ENCODE data around the gene MSANTD7. TPM values are rescaled to one million over a fixed set of nuclear protein-coding genes. Genes with fewer than 3 reads are reported as not detected.
A peak's percentile ranks its signal among the peaks of the same experiment; 100 is the strongest.

MSANTD7 gene
- total and polyA plus RNA-seq, 2 of the 13 experiments (the other 11 are each of a cell fraction or from before 2014, with no cell fraction given): 3.7 to 16.7 TPM

DNA sequence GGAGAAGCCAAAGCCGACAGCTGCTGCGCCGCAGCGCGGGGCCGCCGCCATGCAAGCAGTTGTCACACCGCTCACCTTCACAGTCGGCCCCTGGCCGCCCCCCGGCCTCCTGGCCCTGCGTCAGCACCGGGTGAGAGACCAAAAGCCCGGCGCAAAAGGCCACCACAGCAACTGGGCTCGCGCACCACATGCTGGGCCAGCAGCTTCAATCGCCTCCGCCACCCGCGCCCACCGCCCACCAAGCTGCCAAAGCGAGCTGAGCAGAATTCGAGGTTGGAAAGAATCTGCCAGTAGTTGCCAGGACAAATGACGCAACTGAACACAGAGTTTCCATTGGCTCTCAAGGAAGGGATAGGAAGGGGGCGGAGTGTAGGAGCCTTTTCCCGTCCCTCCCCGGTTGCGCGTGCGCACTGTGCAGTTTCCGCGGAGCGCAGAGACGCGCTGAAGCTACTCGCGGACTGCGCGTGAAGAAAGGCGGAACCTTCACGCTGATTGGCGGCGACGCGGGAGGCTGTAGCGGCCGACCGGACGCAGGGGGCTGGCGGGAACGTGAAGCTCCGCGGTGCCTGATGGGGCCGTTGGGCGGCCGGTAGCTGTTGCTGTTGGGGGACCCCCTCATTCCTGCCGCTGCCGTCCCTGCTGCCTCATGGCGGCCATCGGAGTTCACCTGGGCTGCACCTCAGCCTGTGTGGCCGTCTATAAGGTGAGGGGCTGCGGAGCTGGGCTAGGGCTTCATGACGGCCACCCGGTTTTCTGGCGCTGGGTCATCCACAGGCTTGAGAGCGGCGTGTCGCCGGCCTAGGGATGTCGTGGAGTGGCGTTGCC lies at the start of gene MSANTD7, which contains the start of the genes CDNF and HSPA14 (continued):
- TF ChIP-seq, protein P1, sequence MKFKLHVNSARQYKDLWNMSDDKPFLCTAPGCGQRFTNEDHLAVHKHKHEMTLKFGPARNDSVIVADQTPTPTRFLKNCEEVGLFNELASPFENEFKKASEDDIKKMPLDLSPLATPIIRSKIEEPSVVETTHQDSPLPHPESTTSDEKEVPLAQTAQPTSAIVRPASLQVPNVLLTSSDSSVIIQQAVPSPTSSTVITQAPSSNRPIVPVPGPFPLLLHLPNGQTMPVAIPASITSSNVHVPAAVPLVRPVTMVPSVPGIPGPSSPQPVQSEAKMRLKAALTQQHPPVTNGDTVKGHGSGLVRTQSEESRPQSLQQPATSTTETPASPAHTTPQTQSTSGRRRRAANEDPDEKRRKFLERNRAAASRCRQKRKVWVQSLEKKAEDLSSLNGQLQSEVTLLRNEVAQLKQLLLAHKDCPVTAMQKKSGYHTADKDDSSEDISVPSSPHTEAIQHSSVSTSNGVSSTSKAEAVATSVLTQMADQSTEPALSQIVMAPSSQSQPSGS (CRISPR knock-in tag; IDR thresholded peaks at IDR 0.05): 0 out of 2 replicates have a peak, but pooled peaks have one; percentile 30
- TF ChIP-seq NFIC (IDR thresholded peaks at IDR 0.05; ENCODE audit: low read length) (no peak), PAX8 (CRISPR knock-in tag; IDR thresholded peaks at IDR 0.05; ENCODE audit: borderline replicate concordance) (no peak; the same call in 1 of the 2 replicates), ZNF343 (CRISPR knock-in tag; IDR thresholded peaks at IDR 0.05) (peak; percentile 11; the same call in 1 of the 2 replicates), ZNF678 (CRISPR knock-in tag; IDR thresholded peaks at IDR 0.05) (no peak), MIER2 (CRISPR knock-in tag; IDR thresholded peaks at IDR 0.05) (no peak), SATB2 (CRISPR knock-in tag; IDR thresholded peaks at IDR 0.05) (no peak), ZFP36L2 (CRISPR knock-in tag; IDR thresholded peaks at IDR 0.05) (no peak), ISL2 (CRISPR knock-in tag; IDR thresholded peaks at IDR 0.05) (peak; percentile 22; the same call in 1 of the 2 replicates), SALL1 (CRISPR knock-in tag; IDR thresholded peaks at IDR 0.05) (no peak; the same call in 1 of the 2 replicates), SP5 (CRISPR knock-in tag; IDR thresholded peaks at IDR 0.05; ENCODE audit: borderline replicate concordance, low read depth) (0 out of 2 replicates have a peak, but pooled peaks have one; percentile 3), HNRNPH1 (optimal IDR thresholded peaks at IDR 0.05; ENCODE audit: low read depth, low read length) (no peak), HCFC1 (IDR thresholded peaks at IDR 0.05; ENCODE audit: low read depth, low read length) (peak; percentile 41; the same call in 1 of the 2 replicates), ZMAT3 (CRISPR knock-in tag; conservative IDR thresholded peaks at IDR 0.05) (peak; percentile 86), STAG1 (CRISPR knock-in tag; IDR thresholded peaks at IDR 0.05) (no peak), ERF (CRISPR knock-in tag; IDR thresholded peaks at IDR 0.05) (peak; percentile 47), ATF7-NPFF (CRISPR knock-in tag; IDR thresholded peaks at IDR 0.05; ENCODE audit: low read depth) (peak; percentile 49; the same call in 1 of the 2 replicates), ZNF510 (CRISPR knock-in tag; IDR thresholded peaks at IDR 0.05; ENCODE audit: low read depth) (no peak), ZNF703 (CRISPR knock-in tag; IDR thresholded peaks at IDR 0.05; ENCODE audit: borderline replicate concordance) (no peak)
- TF ChIP-seq, protein P2, sequence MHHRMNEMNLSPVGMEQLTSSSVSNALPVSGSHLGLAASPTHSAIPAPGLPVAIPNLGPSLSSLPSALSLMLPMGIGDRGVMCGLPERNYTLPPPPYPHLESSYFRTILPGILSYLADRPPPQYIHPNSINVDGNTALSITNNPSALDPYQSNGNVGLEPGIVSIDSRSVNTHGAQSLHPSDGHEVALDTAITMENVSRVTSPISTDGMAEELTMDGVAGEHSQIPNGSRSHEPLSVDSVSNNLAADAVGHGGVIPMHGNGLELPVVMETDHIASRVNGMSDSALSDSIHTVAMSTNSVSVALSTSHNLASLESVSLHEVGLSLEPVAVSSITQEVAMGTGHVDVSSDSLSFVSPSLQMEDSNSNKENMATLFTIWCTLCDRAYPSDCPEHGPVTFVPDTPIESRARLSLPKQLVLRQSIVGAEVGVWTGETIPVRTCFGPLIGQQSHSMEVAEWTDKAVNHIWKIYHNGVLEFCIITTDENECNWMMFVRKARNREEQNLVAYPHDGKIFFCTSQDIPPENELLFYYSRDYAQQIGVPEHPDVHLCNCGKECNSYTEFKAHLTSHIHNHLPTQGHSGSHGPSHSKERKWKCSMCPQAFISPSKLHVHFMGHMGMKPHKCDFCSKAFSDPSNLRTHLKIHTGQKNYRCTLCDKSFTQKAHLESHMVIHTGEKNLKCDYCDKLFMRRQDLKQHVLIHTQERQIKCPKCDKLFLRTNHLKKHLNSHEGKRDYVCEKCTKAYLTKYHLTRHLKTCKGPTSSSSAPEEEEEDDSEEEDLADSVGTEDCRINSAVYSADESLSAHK (CRISPR knock-in tag; IDR thresholded peaks at IDR 0.05; ENCODE audit: borderline replicate concordance): no peak
- TF ChIP-seq, protein P3, sequence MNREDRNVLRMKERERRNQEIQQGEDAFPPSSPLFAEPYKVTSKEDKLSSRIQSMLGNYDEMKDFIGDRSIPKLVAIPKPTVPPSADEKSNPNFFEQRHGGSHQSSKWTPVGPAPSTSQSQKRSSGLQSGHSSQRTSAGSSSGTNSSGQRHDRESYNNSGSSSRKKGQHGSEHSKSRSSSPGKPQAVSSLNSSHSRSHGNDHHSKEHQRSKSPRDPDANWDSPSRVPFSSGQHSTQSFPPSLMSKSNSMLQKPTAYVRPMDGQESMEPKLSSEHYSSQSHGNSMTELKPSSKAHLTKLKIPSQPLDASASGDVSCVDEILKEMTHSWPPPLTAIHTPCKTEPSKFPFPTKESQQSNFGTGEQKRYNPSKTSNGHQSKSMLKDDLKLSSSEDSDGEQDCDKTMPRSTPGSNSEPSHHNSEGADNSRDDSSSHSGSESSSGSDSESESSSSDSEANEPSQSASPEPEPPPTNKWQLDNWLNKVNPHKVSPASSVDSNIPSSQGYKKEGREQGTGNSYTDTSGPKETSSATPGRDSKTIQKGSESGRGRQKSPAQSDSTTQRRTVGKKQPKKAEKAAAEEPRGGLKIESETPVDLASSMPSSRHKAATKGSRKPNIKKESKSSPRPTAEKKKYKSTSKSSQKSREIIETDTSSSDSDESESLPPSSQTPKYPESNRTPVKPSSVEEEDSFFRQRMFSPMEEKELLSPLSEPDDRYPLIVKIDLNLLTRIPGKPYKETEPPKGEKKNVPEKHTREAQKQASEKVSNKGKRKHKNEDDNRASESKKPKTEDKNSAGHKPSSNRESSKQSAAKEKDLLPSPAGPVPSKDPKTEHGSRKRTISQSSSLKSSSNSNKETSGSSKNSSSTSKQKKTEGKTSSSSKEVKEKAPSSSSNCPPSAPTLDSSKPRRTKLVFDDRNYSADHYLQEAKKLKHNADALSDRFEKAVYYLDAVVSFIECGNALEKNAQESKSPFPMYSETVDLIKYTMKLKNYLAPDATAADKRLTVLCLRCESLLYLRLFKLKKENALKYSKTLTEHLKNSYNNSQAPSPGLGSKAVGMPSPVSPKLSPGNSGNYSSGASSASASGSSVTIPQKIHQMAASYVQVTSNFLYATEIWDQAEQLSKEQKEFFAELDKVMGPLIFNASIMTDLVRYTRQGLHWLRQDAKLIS (CRISPR knock-in tag; IDR thresholded peaks at IDR 0.05): no peak
- TF ChIP-seq, protein P4, sequence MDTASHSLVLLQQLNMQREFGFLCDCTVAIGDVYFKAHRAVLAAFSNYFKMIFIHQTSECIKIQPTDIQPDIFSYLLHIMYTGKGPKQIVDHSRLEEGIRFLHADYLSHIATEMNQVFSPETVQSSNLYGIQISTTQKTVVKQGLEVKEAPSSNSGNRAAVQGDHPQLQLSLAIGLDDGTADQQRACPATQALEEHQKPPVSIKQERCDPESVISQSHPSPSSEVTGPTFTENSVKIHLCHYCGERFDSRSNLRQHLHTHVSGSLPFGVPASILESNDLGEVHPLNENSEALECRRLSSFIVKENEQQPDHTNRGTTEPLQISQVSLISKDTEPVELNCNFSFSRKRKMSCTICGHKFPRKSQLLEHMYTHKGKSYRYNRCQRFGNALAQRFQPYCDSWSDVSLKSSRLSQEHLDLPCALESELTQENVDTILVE (CRISPR knock-in tag; IDR thresholded peaks at IDR 0.05): no peak
